Ramos (cell line): ENCODE measurements around the gene PZP.

Experiments used
- in situ Hi-C: fragments of 300-500 bp; cut with MboI; formaldehyde crosslinking; loops from one replicate; pipeline ENCODE4 v1.14.3; 2022; ENCODE audit warnings: low sequenced_read_pairs; ENCODE audit not compliant: unreplicated experiment

Gene PZP

GRCh38 chr12:9106610-9107541 is 101.3 kb downstream of the PZP start:
- in situ Hi-C loops = no loop called here

GRCh38 chr12:9106067-9106466 is 102.1 kb downstream of the PZP start:
- in situ Hi-C loops = no loop called here

GRCh38 chr12:9104767-9105423 is 103.3 kb downstream of the PZP start:
- in situ Hi-C loops = no loop called here

GRCh38 chr12:9104087-9104486 is 104.1 kb downstream of the PZP start:
- in situ Hi-C loops = no loop called here

GRCh38 chr12:9103050-9103849 is 104.9 kb downstream of the PZP start:
- in situ Hi-C loops = no loop called here

- in situ Hi-C loops = no loop called here
Observed at GRCh38 chr12:9101018-9101687, 107.0 kb downstream of the PZP start.

GRCh38 chr12:9099552-9100190 is 108.5 kb downstream of the PZP start:
- in situ Hi-C loops = no loop called here
